Mammary epithelial cell (primary cell): ENCODE measurements around the gene EXOC3.

Experiments used
- CTCF ChIP-seq, 2 donors: IDR thresholded peaks in 1 of 2; conservative IDR thresholded peaks in 1 of 2; 2 replicates each; pipeline ENCODE4 v1.5.1; 2011 to 2012; ENCODE audit warnings: inconsistent platforms in 2 of 2, low read length in 2 of 2, mild to moderate bottlenecking in 2 of 2, control low read depth in 1 of 2, low read depth in 1 of 2; ENCODE audit not compliant: insufficient read depth in 1 of 2; ENCODE audit errors: extremely low read depth in 1 of 2
- EZH2 ChIP-seq: IDR thresholded peaks from 2 replicates; pipeline ENCODE4 v1.6.1; 2012; ENCODE audit warnings: low read length, inconsistent platforms, borderline replicate concordance

- TF ChIP-seq CTCF (conservative IDR thresholded peaks at IDR 0.05 in 1 of 2, IDR thresholded peaks at IDR 0.05 in 1 of 2; ENCODE audit: extremely low read depth in 1 of 2, insufficient read depth in 1 of 2, low read depth in 1 of 2, low read length in 2 of 2), result no peak
- no peak for TF ChIP-seq EZH2
Measured at GRCh38 chr5:400282-401145, 42.5 kb upstream of the EXOC3 start.
